Loucy (cell line): ENCODE measurements around the gene HMCN1.

Experiments
- CTCF ChIP-seq: fragments of 200-600 bp; sonication (generic); conservative IDR thresholded peaks from 2 replicates; pipeline ENCODE4 v1.5.1; 2014; ENCODE audit warnings: mild to moderate bottlenecking, antibody characterized with exemption, low read length
- EZH2phosphoT487 ChIP-seq: fragments of 200-600 bp; IDR thresholded peaks from 2 replicates; pipeline ENCODE4 v1.6.1; 2018; ENCODE audit warnings: antibody characterized with exemption, mild to moderate bottlenecking, moderate library complexity, borderline replicate concordance

- no peak for TF ChIP-seq EZH2phosphoT487
- TF ChIP-seq CTCF = no peak
Observed at GRCh38 chr1:185824106-185824505, 89.9 kb downstream of the HMCN1 start.
